ENCODE data around the gene SLC34A2.
"Not testable (repeated sequence)": the region's sequence is repeated elsewhere in the genome, so short reads cannot be mapped to it uniquely, and the experiment has no call there.

Gene SLC34A2

GRCh38 chr4:25654971-25655963 is at the start of gene SLC34A2:
SLC34A2 (plus strand) TSS chr4:25655851; CDS start chr4:25662501, 6,650 bp downstream.
- DNase-seq (ENCODE audit: low read depth) = no peak

- DNase-seq (ENCODE audit: low read depth) = no peak
Observed at GRCh38 chr4:25608644-25609043, 47.0 kb upstream of the SLC34A2 start.

GRCh38 chr4:25609976-25610375 is 45.7 kb upstream of the SLC34A2 start:
- DNase-seq (ENCODE audit: low read depth) = no peak

- DNase-seq (ENCODE audit: low read depth) = not testable (repeated sequence)
Observed at GRCh38 chr4:25613613-25614012, 42.0 kb upstream of the SLC34A2 start.

GRCh38 chr4:25614807-25615206 is 40.8 kb upstream of the SLC34A2 start:
- no peak for DNase-seq (ENCODE audit: low read depth)

- DNase-seq (ENCODE audit: low read depth) = no peak
Observed at GRCh38 chr4:25621027-25621930, 34.4 kb upstream of the SLC34A2 start.

GRCh38 chr4:25624616-25625015 is 31.0 kb upstream of the SLC34A2 start:
- DNase-seq (ENCODE audit: low read depth) = no peak

GRCh38 chr4:25628451-25628850 is 27.2 kb upstream of the SLC34A2 start:
- DNase-seq (ENCODE audit: low read depth) = no peak

GRCh38 chr4:25632135-25632534 is 23.5 kb upstream of the SLC34A2 start:
- no peak for DNase-seq (ENCODE audit: low read depth)

- DNase-seq (ENCODE audit: low read depth) = no peak
Observed at GRCh38 chr4:25633541-25633940, 22.1 kb upstream of the SLC34A2 start.

- DNase-seq (ENCODE audit: low read depth) = no peak
Observed at GRCh38 chr4:25635501-25635900, 20.1 kb upstream of the SLC34A2 start.

GRCh38 chr4:25637581-25638220 is 17.9 kb upstream of the SLC34A2 start:
- DNase-seq (ENCODE audit: low read depth) = no peak

- no peak for DNase-seq (ENCODE audit: low read depth)
Observed at GRCh38 chr4:25638221-25638601, 17.4 kb upstream of the SLC34A2 start.

- DNase-seq (ENCODE audit: low read depth) = no peak
Observed at GRCh38 chr4:25638806-25639205, 16.8 kb upstream of the SLC34A2 start.

- DNase-seq (ENCODE audit: low read depth) = no peak
Observed at GRCh38 chr4:25650311-25650710, 5.3 kb upstream of the SLC34A2 start.

- DNase-seq (ENCODE audit: low read depth) = no peak
Observed at GRCh38 chr4:25651682-25652081, 4.0 kb upstream of the SLC34A2 start.

GRCh38 chr4:25654031-25654970 is 1.4 kb upstream of the SLC34A2 start:
- no peak for DNase-seq (ENCODE audit: low read depth)

- no peak for DNase-seq (ENCODE audit: low read depth)
Observed at GRCh38 chr4:25656031-25656430, 380 bp downstream of the SLC34A2 start.

GRCh38 chr4:25658357-25658771 is 2.7 kb downstream of the SLC34A2 start:
- no peak for DNase-seq (ENCODE audit: low read depth)

GRCh38 chr4:25658777-25659176 is 3.1 kb downstream of the SLC34A2 start:
- no peak for DNase-seq (ENCODE audit: low read depth)

GRCh38 chr4:25661441-25661840 is 5.8 kb downstream of the SLC34A2 start:
- not testable (repeated sequence) for DNase-seq (ENCODE audit: low read depth)

All from fibroblast of the conjunctiva (primary cell).